SJCRH30 (cell line): ENCODE data around the gene TMX2. TPM values are rescaled to one million over a fixed set of nuclear protein-coding genes. Genes with fewer than 3 reads are reported as not detected.
"Not testable (repeated sequence)": the region's sequence is repeated elsewhere in the genome, so short reads cannot be mapped to it uniquely, and the experiment has no call there.

Experiments used
- DNase-seq, 2 experiments: peaks; one replicate each; pipeline ENCODE4 v3.0.0-alpha.2; 2015 to 2020
- H3K27ac ChIP-seq: fragments of 250-450 bp; sonication (Bioruptor Pico); 2 replicates; pipeline ENCODE4 v1.5.1; 2020; ENCODE audit warnings: mild to moderate bottlenecking, moderate library complexity
- H3K27me3 ChIP-seq: fragments of 250-450 bp; sonication (Bioruptor Pico); 2 replicates; pipeline ENCODE4 v1.5.1; 2020; ENCODE audit warnings: mild to moderate bottlenecking, moderate library complexity
- H3K36me3 ChIP-seq: fragments of 250-450 bp; sonication (Bioruptor Pico); 2 replicates; pipeline ENCODE4 v1.5.1; 2020; ENCODE audit warnings: mild to moderate bottlenecking, moderate library complexity
- H3K4me1 ChIP-seq: fragments of 250-450 bp; sonication (Bioruptor Pico); 2 replicates; pipeline ENCODE4 v1.5.1; 2020; ENCODE audit warnings: mild to moderate bottlenecking, moderate library complexity
- H3K4me3 ChIP-seq: fragments of 250-450 bp; sonication (Bioruptor Pico); 2 replicates; pipeline ENCODE4 v1.5.1; 2020; ENCODE audit warnings: mild to moderate bottlenecking, moderate library complexity
- H3K9me3 ChIP-seq: fragments of 250-450 bp; sonication (Bioruptor Pico); replicated peaks from 2 replicates; pipeline ENCODE4 v1.5.1; 2020; ENCODE audit warnings: mild to moderate bottlenecking, moderate library complexity
- total RNA-seq: library from RNA; depleted of rRNA; stranded (reverse); fragments of >200 nt; shearing (Covaris generic); gene quantifications from 2 replicates; pipeline ENCODE4 v1.2.3, GENCODE V29; 2014

TMX2 gene
- total RNA-seq, 1 experiment from 2014 or later, result 132 TPM

GRCh38 chr11:57699813-57700212 lies 12.6 kb upstream of the TMX2 start:
- Histone ChIP-seq H3K36me3 (peaks cover 75% of the 10 kb centered on the region), H3K4me3 (no peak overlapping the region), H3K27me3 (no peaks in the 10 kb centered on the region), H3K9me3 (no peaks in the 10 kb centered on the region), H3K27ac (no peak overlapping the region), H3K4me1 (no peaks in the 10 kb centered on the region)
- DNase-seq, result no peak

DNA sequence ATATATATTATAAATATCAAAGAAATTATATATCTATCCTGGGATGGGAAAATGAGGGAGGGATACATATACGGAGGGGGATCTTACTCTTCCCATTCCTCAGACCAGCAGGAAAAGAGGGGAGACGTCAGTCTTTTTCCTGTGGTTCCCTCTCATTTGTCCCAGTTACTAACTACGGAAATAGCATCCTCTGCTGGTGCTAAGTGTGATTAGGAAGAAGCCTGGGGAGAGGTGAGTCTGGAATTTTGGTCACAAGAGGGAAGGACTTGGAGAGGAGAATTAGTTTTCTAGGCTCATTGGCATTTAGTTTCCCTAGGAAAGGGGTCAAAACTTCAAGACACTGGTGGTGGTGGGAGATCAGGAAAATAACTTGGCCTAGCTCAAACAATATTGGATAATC lies 12.0 kb upstream of the TMX2 start:
- Histone ChIP-seq H3K4me3 (no peak overlapping the region), H3K9me3 (no peaks in the 10 kb centered on the region), H3K4me1 (no peaks in the 10 kb centered on the region), H3K36me3 (peaks cover 70% of the 10 kb centered on the region), H3K27me3 (no peaks in the 10 kb centered on the region), H3K27ac (no peak overlapping the region)
- no peak for DNase-seq

DNA sequence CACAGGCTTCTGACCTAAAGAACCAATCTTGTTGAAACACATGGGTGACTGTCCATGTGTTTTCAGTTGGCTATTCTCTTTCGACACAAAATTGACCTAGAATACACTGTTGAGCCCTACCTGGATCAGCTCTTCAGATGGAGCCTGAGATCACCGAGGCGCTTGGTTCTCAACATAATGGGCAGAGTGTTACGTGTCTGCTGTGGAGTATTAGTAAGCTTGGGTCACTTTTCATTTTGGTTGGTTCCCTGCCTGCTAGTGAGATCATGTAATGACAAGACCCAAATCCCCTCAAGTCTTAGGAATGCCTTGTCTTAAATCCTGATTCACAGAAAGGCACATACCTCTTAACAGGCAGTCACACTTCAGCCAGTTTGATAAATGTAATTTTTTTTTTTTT lies 9.1 kb upstream of the TMX2 start:
- no peaks in the 10 kb centered on the region for H3K4me1 ChIP-seq
- H3K4me3 ChIP-seq, result no peak overlapping the region
- DNase-seq, result no peak
- H3K27ac ChIP-seq, result no peak overlapping the region
- no peaks in the 10 kb centered on the region for H3K27me3 ChIP-seq
- no peaks in the 10 kb centered on the region for H3K9me3 ChIP-seq
- H3K36me3 ChIP-seq, result peaks cover 55% of the 10 kb centered on the region

- H3K9me3 ChIP-seq, result no peaks in the 10 kb centered on the region
- no peak overlapping the region for H3K4me3 ChIP-seq
- no peak for DNase-seq
- peaks cover 41% of the 10 kb centered on the region for H3K36me3 ChIP-seq
- no peaks in the 10 kb centered on the region for H3K27me3 ChIP-seq
- H3K4me1 ChIP-seq, result no peaks in the 10 kb centered on the region
- H3K27ac ChIP-seq, result no peak overlapping the region
Measured at GRCh38 chr11:57704932-57705331, 7.5 kb upstream of the TMX2 start.

- not testable (repeated sequence) for H3K27ac ChIP-seq, H3K27me3 ChIP-seq, H3K4me3 ChIP-seq, H3K4me1 ChIP-seq, H3K9me3 ChIP-seq, DNase-seq
- peaks cover 37% of the 10 kb centered on the region for H3K36me3 ChIP-seq
Measured at GRCh38 chr11:57705432-57705831, 7.0 kb upstream of the TMX2 start.

GRCh38 chr11:57709802-57710367 lies 2.5 kb upstream of the TMX2 start:
- H3K27ac ChIP-seq, result no peak overlapping the region

DNA sequence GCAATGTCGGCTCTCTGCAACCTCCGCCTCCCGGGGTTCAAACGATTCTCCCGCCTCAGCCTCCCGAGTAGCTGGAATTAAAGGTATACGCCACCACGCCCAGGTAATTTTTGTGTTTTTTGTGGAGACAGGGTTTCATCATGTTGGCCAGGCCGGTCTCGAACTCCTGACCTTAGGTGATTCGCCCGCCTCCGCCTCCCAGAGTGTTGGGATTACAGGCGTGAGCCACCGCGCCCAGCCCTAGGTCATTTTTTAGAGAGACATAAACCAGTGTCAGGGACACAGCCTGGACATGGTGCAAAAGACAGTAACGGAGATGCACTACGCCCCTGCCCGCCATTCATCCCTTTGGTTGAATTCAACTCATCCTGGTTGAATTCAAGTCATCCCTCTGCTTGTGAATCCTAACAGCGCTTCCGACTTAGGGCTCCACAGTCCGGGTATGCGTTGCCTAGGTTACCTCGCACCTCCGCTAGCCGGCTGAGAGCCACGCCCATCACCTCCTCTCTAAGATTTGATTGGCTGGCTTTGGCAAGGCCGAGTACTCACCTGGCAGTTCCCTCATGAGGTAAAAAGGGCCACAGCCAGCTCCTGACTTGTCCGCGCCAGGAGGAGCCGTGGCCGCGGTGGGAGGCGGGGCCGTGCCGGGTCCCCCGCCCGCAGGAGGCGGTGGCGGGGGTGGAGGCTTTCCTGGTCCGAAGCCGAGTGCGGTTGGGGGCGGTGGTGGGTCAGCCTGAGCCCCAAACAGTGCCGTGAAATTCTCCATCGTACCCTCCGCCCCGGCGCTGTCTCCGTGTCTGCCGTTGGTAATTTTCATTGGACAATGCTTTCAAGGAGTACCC lies 758 bp upstream of the TMX2 start, which contains the start of gene MED19:
TSS of gene MED19 (minus strand) at position 802 of the 842 bp plus-strand sequence. CDS start at position 766, 36 bp downstream.
- peaks cover 5% of the 10 kb centered on the region; the same call in 1 of the 2 replicates for H3K4me1 ChIP-seq
- peak within 1 kb of the TSS; percentile 83 for H3K4me3 ChIP-seq
- H3K9me3 ChIP-seq, result no peaks in the 10 kb centered on the region
- peaks cover 12% of the 10 kb centered on the region for H3K36me3 ChIP-seq
- peak; percentile 71 to 78 for DNase-seq
- peak within 1 kb of the TSS; percentile 78 for H3K27ac ChIP-seq
- H3K27me3 ChIP-seq, result no peaks in the 10 kb centered on the region

More at GRCh38 chr11:57709802-57710367, 2.5 kb upstream of the TMX2 start:
- no peak overlapping the region for H3K4me3 ChIP-seq
- DNase-seq, result no peak
- H3K4me1 ChIP-seq, result peaks cover 5% of the 10 kb centered on the region; the same call in 1 of the 2 replicates
- H3K27me3 ChIP-seq, result no peaks in the 10 kb centered on the region
- no peaks in the 10 kb centered on the region for H3K9me3 ChIP-seq
- H3K36me3 ChIP-seq, result peaks cover 13% of the 10 kb centered on the region

DNA sequence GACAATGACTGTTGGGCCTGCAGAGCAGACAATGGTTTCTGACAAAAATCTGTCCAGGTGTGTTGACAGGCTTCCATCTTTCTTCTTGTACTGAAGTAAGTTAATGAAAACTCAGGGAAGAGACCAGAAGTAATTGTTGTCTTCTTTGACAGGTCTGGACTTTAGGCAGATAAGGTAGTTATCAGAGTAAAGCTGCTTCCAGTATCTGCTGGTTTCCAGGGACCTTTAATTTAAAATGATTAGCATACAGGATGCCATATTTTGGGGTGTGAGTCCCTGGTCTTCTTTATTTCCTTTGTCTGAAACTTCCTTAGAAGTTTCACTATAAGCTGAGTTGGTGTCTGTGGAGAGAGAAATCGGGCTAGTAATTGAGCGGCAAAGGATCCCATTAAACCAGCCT lies 1.4 kb downstream of the TMX2 start:
- H3K4me3 ChIP-seq, result peak overlapping the region; percentile 83
- no peaks in the 10 kb centered on the region for H3K27me3 ChIP-seq
- peaks cover 5% of the 10 kb centered on the region; the same call in 1 of the 2 replicates for H3K4me1 ChIP-seq
- H3K27ac ChIP-seq, result no peak overlapping the region
- peaks cover 16% of the 10 kb centered on the region for H3K36me3 ChIP-seq
- DNase-seq, result no peak
- no peaks in the 10 kb centered on the region for H3K9me3 ChIP-seq

DNA sequence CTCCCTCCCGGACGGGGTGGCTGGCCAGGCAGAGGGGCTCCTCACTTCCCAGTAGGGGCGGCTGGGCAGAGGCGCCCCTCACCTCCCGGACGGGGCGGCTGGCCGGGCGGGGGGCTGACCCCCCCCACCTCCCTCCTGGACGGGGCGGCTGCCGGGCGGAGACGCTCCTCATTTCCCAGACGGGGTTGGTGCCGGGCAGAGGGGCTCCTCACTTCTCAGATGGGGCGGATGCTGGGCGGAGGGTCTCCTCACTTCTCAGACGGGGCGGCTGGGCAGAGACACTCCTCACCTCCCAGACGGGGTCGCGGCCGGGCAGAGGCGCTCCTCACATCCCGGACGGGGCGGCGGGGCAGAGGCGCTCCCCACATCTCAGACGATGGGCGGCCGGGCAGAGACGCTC lies 4.3 kb downstream of the TMX2 start:
- DNase-seq, H3K4me1 ChIP-seq, H3K27me3 ChIP-seq, H3K4me3 ChIP-seq, H3K27ac ChIP-seq, H3K9me3 ChIP-seq: not testable (repeated sequence)
- peaks cover 31% of the 10 kb centered on the region for H3K36me3 ChIP-seq

DNA sequence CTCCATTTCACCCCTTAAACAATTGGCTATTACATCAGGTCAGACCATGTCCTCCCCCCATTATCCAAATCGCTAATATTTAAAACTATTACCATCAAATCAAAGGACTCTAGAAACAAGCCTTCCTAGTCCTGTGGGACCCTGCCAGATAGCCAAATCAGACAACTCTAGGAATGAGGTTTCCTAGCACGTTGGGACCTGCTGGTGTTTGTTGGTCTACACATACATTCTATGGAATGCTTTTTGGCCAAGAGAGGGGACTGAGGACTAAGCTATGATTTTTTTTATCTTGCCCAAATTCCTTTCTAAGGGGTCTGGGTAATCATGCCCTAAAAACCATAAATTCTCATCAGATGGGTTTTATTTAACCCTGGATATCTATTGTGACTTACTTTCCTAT lies 14.8 kb downstream of the TMX2 start:
- Histone ChIP-seq H3K9me3 (no peaks in the 10 kb centered on the region), H3K27ac (no peak overlapping the region), H3K4me1 (no peaks in the 10 kb centered on the region), H3K36me3 (peaks cover 35% of the 10 kb centered on the region), H3K4me3 (no peak overlapping the region), H3K27me3 (no peaks in the 10 kb centered on the region)
- no peak for DNase-seq

DNA sequence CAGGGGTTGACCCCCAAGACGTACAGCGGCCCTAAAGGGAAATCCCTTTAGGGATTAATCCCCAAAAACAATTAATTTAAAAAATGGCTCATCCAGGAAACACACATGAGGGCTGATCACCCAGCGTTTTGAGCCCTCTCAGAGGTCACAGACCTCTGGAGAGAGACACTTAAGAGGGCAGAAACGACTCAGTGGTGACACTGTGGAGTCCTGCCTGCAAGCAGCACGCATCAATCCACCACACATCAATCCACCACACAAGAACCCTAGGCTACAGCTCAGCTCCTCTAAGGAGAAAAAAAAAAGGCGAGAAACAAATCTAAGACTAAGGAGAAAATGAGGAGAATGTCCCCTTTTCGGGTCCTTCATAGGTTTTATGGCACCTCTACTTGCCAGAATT lies 16.4 kb downstream of the TMX2 start:
- no peaks in the 10 kb centered on the region for H3K4me1 ChIP-seq
- H3K9me3 ChIP-seq, result no peaks in the 10 kb centered on the region
- H3K27me3 ChIP-seq, result no peaks in the 10 kb centered on the region
- DNase-seq, result no peak
- H3K4me3 ChIP-seq, result no peak overlapping the region
- peaks cover 25% of the 10 kb centered on the region for H3K36me3 ChIP-seq
- no peak overlapping the region for H3K27ac ChIP-seq

DNA sequence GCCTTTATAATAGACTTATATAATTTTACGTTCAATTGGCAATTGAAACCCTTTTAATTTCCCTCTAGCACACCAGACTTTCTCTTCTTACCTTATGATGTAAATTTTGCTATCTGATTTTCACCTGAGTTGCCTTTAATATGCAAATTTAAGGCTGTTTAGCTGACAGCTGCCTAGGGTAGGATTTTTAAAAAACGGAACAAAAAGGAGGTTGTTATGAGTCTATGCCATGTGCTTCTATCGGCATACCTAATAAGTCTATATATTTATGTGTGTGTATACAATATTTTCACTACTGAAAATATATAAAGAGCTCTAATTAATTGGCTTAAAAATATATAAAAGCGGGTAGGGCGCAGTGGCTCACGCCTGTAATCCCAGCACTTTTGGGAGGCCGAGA lies 17.1 kb downstream of the TMX2 start:
- no peaks in the 10 kb centered on the region for H3K9me3 ChIP-seq
- H3K36me3 ChIP-seq, result peaks cover 23% of the 10 kb centered on the region
- no peak overlapping the region for H3K4me3 ChIP-seq
- DNase-seq, result no peak
- H3K27me3 ChIP-seq, result no peaks in the 10 kb centered on the region
- no peak overlapping the region for H3K27ac ChIP-seq
- no peaks in the 10 kb centered on the region for H3K4me1 ChIP-seq

DNA sequence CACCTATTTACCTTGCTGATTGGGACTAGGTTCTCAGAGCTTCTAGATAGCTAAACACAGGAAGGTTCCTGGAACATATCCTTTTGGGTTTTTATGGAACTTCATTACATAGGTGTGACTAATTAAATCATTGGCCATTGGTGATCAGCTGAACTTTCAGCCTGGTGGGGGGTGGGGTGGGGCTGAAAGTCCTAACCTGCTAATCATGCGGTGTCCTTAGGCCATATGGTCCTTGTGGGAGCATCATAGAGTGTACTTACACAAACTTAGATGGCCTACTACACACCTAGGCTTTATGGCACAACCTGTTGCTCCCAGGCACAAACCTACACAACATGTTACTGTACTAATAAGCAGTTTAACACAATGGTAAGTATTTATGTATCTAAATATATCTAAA lies 20.3 kb downstream of the TMX2 start:
- H3K27ac ChIP-seq, result no peak overlapping the region
- peaks cover 29% of the 10 kb centered on the region for H3K36me3 ChIP-seq
- no peaks in the 10 kb centered on the region for H3K27me3 ChIP-seq
- H3K4me3 ChIP-seq, result no peak overlapping the region
- no peaks in the 10 kb centered on the region for H3K9me3 ChIP-seq
- H3K4me1 ChIP-seq, result no peaks in the 10 kb centered on the region
- DNase-seq, result no peak

DNA sequence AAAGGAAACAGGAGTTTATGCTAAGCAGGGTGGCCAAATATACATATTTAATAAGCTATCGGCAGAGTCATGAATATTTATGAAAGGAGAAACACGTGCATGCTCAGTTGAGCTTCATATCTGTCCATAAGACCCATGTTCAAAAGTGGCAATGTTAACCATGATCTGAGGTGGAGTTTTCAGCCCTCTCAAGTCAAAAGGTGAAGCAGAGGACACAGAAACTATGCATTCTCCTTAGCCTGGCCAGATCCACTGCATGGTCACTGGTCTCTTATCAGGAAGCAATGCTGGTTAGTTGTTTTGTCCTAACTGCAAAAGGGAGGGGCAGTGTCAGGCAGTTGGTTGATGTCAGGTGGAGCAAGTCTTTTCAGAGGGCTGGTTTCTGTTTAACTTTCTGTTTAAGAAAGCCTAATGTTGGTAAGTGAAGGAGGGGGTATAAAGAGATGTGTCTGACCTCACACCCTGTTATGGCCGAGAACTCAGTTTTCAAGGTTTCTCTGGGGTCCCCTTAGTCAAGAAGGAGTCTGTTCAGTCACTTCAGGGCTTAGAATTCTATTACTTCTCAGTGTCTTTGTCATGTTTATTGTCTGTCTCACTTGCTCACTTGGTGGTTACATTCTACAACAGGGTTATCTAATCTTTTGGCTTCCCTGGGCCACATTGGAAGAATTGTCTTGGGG lies 23.4 kb downstream of the TMX2 start:
- DNase-seq, result no peak
- Histone ChIP-seq H3K4me1 (0 out of 2 replicates have a peak, but pooled peaks cover 3% of the 10 kb centered on the region), H3K27ac (no peak overlapping the region), H3K9me3 (no peaks in the 10 kb centered on the region), H3K27me3 (no peaks in the 10 kb centered on the region), H3K4me3 (no peak overlapping the region), H3K36me3 (peaks cover 45% of the 10 kb centered on the region)
